ENCODE results near the gene COA1. TPM values are rescaled to one million over a fixed set of nuclear protein-coding genes. Genes with fewer than 3 reads are reported as not detected.
"Not testable (repeated sequence)": the region's sequence is repeated elsewhere in the genome, so short reads cannot be mapped to it uniquely, and the experiment has no call there.

Gene COA1
- total and polyA plus RNA-seq, 3 donors from 2014 or later, result 36.4 to 80.5 (median 75.7) TPM

DNA sequence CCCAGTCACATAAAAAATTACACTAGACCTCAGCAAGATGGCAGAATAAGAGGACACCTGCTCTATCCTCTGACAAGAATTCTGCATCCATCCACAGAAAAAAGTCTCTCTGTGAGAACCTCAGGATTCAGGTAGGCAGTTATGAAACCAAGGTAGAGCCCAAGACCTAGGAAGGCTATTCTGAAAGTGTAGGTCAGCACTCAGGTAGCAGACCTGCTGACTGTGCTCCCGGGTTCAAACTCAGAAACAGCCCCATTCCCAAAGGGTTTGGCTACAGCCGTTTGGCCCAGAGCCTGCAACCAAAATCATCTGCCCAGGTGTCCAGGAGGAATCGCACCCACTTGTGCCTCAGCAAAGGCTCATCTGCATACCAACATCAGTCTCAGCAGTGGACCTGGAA lies 37.7 kb downstream of the COA1 start:
- 92 to 100% methylated on average over 2 to 3 of the region's 3 CpGs for WGBS, 2 donors
- no peak overlapping the region for H3K27ac ChIP-seq
- intact Hi-C loops (cut with DNase I; ENCODE audit: low total_unique reads), result no loop called here
- TF ChIP-seq POLR2A (IDR thresholded peaks at IDR 0.05), result no peak
- no peaks in the 10 kb centered on the region for H3K4me1 ChIP-seq
- H3K4me3 ChIP-seq, result no peak overlapping the region
- no peaks in the 10 kb centered on the region for H3K9me3 ChIP-seq
- no peaks in the 10 kb centered on the region for H3K36me3 ChIP-seq (ENCODE audit: low read depth, missing control alignments)
- DNase-seq, result no peak
- H3K27me3 ChIP-seq, result no peaks in the 10 kb centered on the region

DNA sequence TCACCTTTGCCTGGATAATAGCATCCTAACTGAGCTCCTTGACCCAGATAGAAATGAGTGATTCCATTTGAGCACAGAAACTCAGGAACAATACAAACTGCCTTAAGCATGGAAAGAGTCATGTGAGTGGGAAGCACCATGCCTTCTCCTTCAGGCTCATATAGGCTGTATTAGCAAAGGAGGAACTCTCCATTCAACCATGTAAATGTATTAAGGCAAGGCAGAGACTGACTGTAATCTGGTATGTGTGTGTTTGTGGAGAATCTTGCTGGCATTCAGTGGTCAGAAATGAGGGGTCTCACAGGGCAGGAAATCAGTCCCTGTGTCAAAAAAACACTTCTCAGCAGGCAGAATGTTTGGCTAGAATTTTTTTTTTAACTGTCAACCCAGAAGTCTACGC lies 40.2 kb downstream of the COA1 start:
- no peak for DNase-seq
- Histone ChIP-seq H3K27ac (no peak overlapping the region), H3K4me3 (no peak overlapping the region), H3K36me3 (ENCODE audit: low read depth, missing control alignments) (no peaks in the 10 kb centered on the region), H3K4me1 (no peaks in the 10 kb centered on the region), H3K27me3 (no peaks in the 10 kb centered on the region), H3K9me3 (no peaks in the 10 kb centered on the region)
- TF ChIP-seq, protein P1, sequence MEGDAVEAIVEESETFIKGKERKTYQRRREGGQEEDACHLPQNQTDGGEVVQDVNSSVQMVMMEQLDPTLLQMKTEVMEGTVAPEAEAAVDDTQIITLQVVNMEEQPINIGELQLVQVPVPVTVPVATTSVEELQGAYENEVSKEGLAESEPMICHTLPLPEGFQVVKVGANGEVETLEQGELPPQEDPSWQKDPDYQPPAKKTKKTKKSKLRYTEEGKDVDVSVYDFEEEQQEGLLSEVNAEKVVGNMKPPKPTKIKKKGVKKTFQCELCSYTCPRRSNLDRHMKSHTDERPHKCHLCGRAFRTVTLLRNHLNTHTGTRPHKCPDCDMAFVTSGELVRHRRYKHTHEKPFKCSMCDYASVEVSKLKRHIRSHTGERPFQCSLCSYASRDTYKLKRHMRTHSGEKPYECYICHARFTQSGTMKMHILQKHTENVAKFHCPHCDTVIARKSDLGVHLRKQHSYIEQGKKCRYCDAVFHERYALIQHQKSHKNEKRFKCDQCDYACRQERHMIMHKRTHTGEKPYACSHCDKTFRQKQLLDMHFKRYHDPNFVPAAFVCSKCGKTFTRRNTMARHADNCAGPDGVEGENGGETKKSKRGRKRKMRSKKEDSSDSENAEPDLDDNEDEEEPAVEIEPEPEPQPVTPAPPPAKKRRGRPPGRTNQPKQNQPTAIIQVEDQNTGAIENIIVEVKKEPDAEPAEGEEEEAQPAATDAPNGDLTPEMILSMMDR (IDR thresholded peaks at IDR 0.05), result no peak
- no peak for TF ChIP-seq POLR2A (IDR thresholded peaks at IDR 0.05)
- WGBS, 2 donors, result 98 to 100% methylated on average over 1 of the region's 1 CpG
- intact Hi-C loops (cut with DNase I; ENCODE audit: low total_unique reads), result no loop called here

DNA sequence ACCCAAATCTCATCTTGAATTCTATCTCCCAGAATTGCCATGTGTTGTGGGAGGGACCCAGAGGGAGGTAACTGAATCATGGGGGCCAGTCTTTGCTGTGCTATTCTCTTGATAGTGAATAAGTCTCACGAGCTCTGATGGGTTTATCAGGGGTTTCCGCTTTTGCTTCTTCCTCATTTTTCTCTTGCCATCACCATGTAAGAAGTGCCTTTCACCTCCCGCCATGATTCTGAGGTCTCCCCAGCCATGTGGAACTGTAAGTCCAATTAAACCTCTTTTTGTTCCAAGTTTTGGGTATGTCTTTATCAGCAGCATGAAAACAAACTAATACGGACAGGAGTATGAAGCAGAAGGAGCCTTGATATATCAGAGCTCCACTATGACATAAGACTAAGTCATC lies 41.5 kb downstream of the COA1 start:
- DNase-seq; H3K36me3 ChIP-seq (ENCODE audit: low read depth, missing control alignments); H3K27me3 ChIP-seq; intact Hi-C loops (cut with DNase I; ENCODE audit: low total_unique reads); H3K27ac ChIP-seq; H3K9me3 ChIP-seq; H3K4me1 ChIP-seq; H3K4me3 ChIP-seq: not testable (repeated sequence)
- 94 to 95% methylated on average over 4 of the region's 4 CpGs for WGBS, 2 donors

DNA sequence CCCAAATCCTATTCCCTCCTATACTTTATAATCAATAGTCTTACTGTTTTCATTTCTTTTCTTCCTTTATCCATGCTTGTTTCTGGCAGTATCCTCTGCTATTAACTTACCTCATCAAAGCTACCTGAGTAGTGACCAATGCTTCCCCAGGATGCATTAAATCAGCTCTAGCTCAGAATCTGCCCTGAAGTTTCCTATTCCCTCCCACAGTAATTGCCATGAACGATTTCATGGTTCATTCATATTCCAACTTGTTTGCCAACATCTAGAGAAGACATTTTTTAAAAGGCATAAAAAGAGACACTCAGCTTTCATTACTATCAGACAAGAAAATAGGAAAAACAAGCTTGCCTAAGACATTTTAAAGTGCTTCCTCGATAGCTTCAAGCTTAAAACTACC lies 42.3 kb downstream of the COA1 start:
- Histone ChIP-seq H3K27me3 (no peaks in the 10 kb centered on the region), H3K4me1 (no peaks in the 10 kb centered on the region), H3K27ac (no peak overlapping the region), H3K4me3 (no peak overlapping the region), H3K9me3 (no peaks in the 10 kb centered on the region), H3K36me3 (ENCODE audit: low read depth, missing control alignments) (no peaks in the 10 kb centered on the region)
- no peak for TF ChIP-seq POLR2A (IDR thresholded peaks at IDR 0.05)
- TF ChIP-seq, protein P1 (IDR thresholded peaks at IDR 0.05), result no peak
- DNase-seq, result no peak
- intact Hi-C loops (cut with DNase I; ENCODE audit: low total_unique reads), result no loop called here
- 71 to 83% methylated on average over 2 of the region's 2 CpGs for WGBS, 2 donors

DNA sequence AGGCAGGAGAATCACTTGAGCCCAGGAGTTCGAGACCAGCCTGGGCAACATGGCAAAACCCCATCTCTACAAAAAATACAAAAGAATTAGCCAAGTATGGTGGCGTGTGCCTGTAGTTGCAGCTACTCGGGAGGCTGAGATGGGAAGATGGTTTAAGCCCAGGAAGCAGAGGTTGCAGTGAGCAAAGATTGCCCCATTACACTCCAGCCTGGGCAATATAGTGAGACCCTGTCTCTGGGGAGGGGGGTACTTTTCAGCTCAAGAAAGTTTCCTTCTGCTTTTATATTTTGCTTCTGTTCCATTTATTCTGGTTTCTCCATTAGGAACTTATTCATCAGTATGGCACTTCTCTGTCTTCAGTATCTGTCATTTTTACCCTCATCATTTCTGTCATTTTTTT lies 48.6 kb downstream of the COA1 start:
- WGBS, 2 donors, result 76 to 95% methylated on average over 3 of the region's 3 CpGs
- peaks cover 5% of the 10 kb centered on the region for H3K4me1 ChIP-seq
- DNase-seq, result no peak
- no peaks in the 10 kb centered on the region for H3K27me3 ChIP-seq
- no peak overlapping the region for H3K4me3 ChIP-seq
- no peak for TF ChIP-seq POLR2A (IDR thresholded peaks at IDR 0.05)
- TF ChIP-seq, protein P1 (IDR thresholded peaks at IDR 0.05), result no peak
- no peaks in the 10 kb centered on the region for H3K36me3 ChIP-seq (ENCODE audit: low read depth, missing control alignments)
- intact Hi-C loops (cut with DNase I; ENCODE audit: low total_unique reads), result no loop called here
- H3K27ac ChIP-seq, result no peak overlapping the region
- H3K9me3 ChIP-seq, result no peaks in the 10 kb centered on the region

DNA sequence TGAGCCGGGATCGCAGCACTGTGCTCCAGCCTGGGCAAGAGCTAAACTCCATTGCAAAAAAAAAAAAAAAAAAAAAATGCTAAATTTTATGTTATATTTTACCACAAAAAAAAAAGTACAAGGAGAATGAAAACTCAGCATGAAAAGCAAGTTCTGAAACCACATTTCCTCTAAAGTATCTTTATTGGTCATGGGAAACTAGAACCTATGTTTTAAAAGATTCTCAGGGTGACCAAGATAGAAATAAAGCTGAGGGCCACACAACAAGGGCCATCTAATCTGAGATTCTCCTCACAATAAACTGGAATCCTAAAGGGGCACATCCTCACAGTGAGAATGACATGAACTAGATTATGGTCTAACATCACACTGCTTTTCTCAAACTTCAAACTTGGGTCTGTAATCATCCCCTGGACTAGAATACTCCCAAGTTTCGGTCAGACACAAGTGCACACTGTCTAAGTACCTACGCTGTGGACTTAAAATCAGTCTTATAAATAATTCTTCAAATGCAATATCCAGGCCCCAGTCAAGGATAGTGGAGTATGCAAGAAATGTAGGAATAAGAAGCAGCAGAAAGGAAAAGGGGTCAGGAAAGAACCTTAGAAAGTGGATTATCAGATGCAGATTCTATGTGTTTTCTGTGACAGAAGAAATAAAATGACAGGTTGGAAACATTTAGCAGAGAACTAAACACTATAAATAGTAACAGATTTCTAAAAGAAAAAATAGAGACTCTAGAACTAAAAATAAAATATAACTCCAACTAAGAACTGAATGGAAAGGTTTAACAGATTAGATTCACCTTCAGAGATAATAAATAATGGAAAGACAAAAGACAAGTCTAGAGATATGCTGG lies 49.9 kb downstream of the COA1 start:
- WGBS, 2 donors, result 85 to 88% methylated on average over 4 of the region's 4 CpGs
- TF ChIP-seq, protein P1 (IDR thresholded peaks at IDR 0.05), result no peak
- TF ChIP-seq POLR2A (IDR thresholded peaks at IDR 0.05), result no peak
- intact Hi-C loops (cut with DNase I; ENCODE audit: low total_unique reads), result no loop called here
- Histone ChIP-seq H3K27ac (no peak overlapping the region), H3K36me3 (ENCODE audit: low read depth, missing control alignments) (no peaks in the 10 kb centered on the region), H3K4me3 (no peak overlapping the region), H3K4me1 (peaks cover 6% of the 10 kb centered on the region), H3K27me3 (no peaks in the 10 kb centered on the region), H3K9me3 (no peaks in the 10 kb centered on the region)
- no peak for DNase-seq

Data from testis (tissue), 3 donors.